Measurements from ENCODE around the gene KIAA0319L. TPM values are rescaled to one million over a fixed set of nuclear protein-coding genes. Genes with fewer than 3 reads are reported as not detected.

The KIAA0319L gene
- total and polyA plus RNA-seq, 9 donors = 18.2 to 78.3 (median 42.7) TPM

DNA sequence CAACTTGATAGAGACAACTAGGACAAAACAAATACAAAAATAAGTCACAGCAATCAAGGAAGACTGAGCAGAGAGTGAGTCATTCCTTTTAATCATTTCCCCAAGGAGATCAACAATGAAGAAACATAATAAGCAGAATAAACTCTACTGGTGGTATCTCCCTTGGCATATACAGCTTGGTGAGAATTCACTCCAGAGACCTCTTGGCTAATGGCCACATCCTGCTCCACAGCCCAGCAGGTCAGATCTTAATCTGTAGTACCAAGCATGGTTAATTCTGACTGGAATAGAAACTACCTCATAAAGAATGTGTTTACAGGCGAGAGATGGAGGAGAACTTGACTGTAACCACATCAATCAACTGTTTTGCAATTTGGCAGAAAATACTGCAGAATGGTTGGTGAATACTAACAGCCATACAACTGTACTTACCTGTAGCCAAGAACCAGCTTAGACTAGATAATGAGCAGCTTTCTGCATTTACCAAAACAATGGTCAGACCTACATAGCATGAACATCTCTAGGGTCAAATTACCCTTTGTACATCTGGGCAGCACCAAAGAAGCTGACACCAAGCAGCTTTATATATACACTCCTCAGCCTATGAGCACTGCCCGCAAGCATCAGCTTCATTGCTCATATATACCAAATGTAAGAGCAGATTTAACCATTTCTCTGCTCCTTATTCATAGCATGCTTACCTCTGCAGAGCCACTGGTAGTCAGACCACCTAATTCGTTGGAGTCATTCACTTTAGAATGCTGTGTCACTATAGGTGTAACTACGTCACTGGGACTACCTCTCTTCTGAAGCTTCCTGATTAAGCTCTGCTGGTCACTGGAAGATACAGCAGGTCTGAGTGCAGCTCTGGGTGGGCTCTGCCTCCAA, 51.0 kb downstream of the KIAA0319L start:
- Histone ChIP-seq H3K4me1 (ENCODE audit: insufficient read depth) (peaks cover 3% of the 10 kb centered on the region), H3K4me3 (no peak overlapping the region), H3K36me3 (no peaks in the 10 kb centered on the region), H3K27me3 (no peaks in the 10 kb centered on the region), H3K9me3 (no peaks in the 10 kb centered on the region), H3K27ac (no peak overlapping the region)
- 82 to 87% (median 84%) methylated on average over 4 of the region's 4 CpGs for WGBS, 3 donors
- intact Hi-C loops (cut with DNase I) = no loop called here
- no peak for DNase-seq
- TF ChIP-seq, protein P1, sequence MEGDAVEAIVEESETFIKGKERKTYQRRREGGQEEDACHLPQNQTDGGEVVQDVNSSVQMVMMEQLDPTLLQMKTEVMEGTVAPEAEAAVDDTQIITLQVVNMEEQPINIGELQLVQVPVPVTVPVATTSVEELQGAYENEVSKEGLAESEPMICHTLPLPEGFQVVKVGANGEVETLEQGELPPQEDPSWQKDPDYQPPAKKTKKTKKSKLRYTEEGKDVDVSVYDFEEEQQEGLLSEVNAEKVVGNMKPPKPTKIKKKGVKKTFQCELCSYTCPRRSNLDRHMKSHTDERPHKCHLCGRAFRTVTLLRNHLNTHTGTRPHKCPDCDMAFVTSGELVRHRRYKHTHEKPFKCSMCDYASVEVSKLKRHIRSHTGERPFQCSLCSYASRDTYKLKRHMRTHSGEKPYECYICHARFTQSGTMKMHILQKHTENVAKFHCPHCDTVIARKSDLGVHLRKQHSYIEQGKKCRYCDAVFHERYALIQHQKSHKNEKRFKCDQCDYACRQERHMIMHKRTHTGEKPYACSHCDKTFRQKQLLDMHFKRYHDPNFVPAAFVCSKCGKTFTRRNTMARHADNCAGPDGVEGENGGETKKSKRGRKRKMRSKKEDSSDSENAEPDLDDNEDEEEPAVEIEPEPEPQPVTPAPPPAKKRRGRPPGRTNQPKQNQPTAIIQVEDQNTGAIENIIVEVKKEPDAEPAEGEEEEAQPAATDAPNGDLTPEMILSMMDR (IDR thresholded peaks at IDR 0.05) = no peak
- no peak for TF ChIP-seq EP300 (IDR thresholded peaks at IDR 0.05)
- TF ChIP-seq POLR2A (IDR thresholded peaks at IDR 0.05) = no peak

DNA sequence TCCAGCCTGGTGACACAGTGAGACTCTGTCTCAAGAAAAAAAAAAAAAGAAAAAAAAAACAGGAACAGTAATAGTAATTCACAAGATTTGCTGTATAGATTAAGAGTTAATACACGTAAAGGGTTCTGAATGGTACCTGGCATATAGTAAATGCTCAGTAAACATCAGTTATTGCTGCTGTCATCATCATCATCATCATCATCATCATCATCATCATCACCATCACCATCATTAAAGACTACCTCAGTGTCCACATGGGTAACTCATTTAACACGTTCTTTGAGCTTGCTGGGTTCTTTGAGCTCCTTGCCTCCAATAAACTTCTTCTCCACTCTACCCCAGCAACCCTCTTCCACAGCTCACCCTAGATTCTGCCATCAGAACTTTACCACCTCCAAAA, 55.0 kb downstream of the KIAA0319L start:
- intact Hi-C loops (cut with DNase I) = no loop called here
- Histone ChIP-seq H3K9me3 (no peaks in the 10 kb centered on the region), H3K27me3 (no peaks in the 10 kb centered on the region), H3K36me3 (no peaks in the 10 kb centered on the region), H3K4me1 (ENCODE audit: insufficient read depth) (no peaks in the 10 kb centered on the region), H3K27ac (no peak overlapping the region), H3K4me3 (no peak overlapping the region)
- 92 to 98% (median 95%) methylated on average over 2 of the region's 2 CpGs for WGBS, 3 donors
- no peak for DNase-seq
- no peak for TF ChIP-seq POLR2A (IDR thresholded peaks at IDR 0.05)
- TF ChIP-seq, protein P1 (IDR thresholded peaks at IDR 0.05) = no peak
- no peak for TF ChIP-seq EP300 (IDR thresholded peaks at IDR 0.05)

DNA sequence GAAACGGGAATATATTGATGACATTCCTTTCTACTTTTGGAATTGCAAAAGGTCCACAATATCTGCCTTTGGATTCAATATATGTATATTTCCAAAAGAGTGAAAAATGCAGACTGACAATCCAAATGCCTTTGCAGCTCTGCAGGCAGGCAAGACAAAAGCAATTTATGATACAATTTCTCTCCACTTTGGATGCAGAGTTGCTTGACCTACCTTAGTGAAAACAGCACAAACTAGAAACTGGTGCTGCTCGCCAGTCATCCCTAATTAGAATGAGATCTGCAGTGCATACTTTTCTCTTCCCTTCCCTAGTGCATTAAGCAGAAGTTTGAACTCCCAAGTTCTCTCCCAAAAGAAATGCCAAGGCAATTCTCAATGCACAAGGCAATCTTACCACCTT, 56.8 kb downstream of the KIAA0319L start:
- TF ChIP-seq, protein P1 (IDR thresholded peaks at IDR 0.05) = no peak
- no peak for TF ChIP-seq EP300 (IDR thresholded peaks at IDR 0.05)
- no peak for TF ChIP-seq POLR2A (IDR thresholded peaks at IDR 0.05)
- no peaks in the 10 kb centered on the region for H3K9me3 ChIP-seq
- no peaks in the 10 kb centered on the region for H3K27me3 ChIP-seq
- intact Hi-C loops (cut with DNase I) = no loop called here
- no peak for DNase-seq
- WGBS, 3 donors = 58 to 69% (median 67%) methylated on average over 2 of the region's 2 CpGs
- no peak overlapping the region for H3K4me3 ChIP-seq
- no peaks in the 10 kb centered on the region for H3K4me1 ChIP-seq (ENCODE audit: insufficient read depth)
- no peak overlapping the region for H3K27ac ChIP-seq
- no peaks in the 10 kb centered on the region for H3K36me3 ChIP-seq

DNA sequence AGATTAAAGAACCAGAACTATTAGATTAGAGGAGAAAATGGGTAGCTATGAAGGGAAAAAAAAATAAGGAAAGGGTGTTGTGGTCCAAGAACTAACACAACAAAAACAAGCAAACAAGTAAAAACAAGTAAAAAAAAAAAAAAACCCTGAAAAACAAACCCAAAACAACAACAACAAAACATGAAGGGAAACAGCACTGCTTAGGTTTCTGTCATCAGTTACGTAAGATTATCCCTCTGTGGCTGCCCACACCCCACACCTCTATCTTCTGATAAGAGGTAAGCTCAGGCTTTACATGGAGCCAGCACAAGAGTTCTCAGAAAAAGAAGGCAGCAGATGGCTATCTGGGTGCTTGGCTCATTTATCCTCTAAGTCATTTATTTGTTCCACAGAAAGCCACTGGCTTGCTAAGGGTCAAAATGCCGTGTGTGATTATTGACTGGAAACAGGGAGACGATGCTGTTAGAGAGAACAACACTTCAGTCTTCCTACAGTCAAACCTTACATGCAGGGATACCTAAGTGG, 57.5 kb downstream of the KIAA0319L start:
- intact Hi-C loops (cut with DNase I) = no loop called here
- 62 to 71% (median 68%) methylated on average over 3 of the region's 3 CpGs for WGBS, 3 donors
- Histone ChIP-seq H3K27me3 (no peaks in the 10 kb centered on the region), H3K4me1 (ENCODE audit: insufficient read depth) (no peaks in the 10 kb centered on the region), H3K36me3 (no peaks in the 10 kb centered on the region), H3K9me3 (no peaks in the 10 kb centered on the region), H3K4me3 (no peak overlapping the region), H3K27ac (no peak overlapping the region)
- TF ChIP-seq, protein P1 (IDR thresholded peaks at IDR 0.05) = no peak
- no peak for TF ChIP-seq EP300 (IDR thresholded peaks at IDR 0.05)
- TF ChIP-seq POLR2A (IDR thresholded peaks at IDR 0.05) = no peak
- no peak for DNase-seq
